Immature natural killer cell (primary cell): ENCODE results near the gene FSCN2. TPM values are rescaled to one million over a fixed set of nuclear protein-coding genes. Genes with fewer than 3 reads are reported as not detected.
"Not testable (repeated sequence)": the region's sequence is repeated elsewhere in the genome, so short reads cannot be mapped to it uniquely, and the experiment has no call there.

Experiments
- DNase-seq, 3 donors: peaks; one replicate each; pipeline ENCODE4 v3.0.0; 2022; ENCODE audit warnings: mixed read lengths in 1 of 3
- H3K27ac Mint-ChIP-seq, 6 donors: one replicate each; pipeline ENCODE4 v1.8.0; 2020; ENCODE audit warnings: mixed read lengths in 6 of 6, mild to moderate bottlenecking in 5 of 6, inconsistent platforms in 4 of 6, moderate library complexity in 3 of 6
- H3K27me3 Mint-ChIP-seq, 3 donors: one replicate each; pipeline ENCODE4 v1.8.0; 2020 to 2021; ENCODE audit warnings: low read depth in 3 of 3, mild to moderate bottlenecking in 3 of 3, mixed read lengths in 3 of 3, moderate library complexity in 3 of 3, inconsistent platforms in 1 of 3
- H3K36me3 Mint-ChIP-seq, 3 donors: one replicate each; pipeline ENCODE4 v1.8.0; 2020; ENCODE audit warnings: mixed read lengths in 3 of 3, inconsistent platforms in 2 of 3, mild to moderate bottlenecking in 2 of 3
- H3K4me1 Mint-ChIP-seq, 2 donors: one replicate each; pipeline ENCODE4 v1.8.0; 2020; ENCODE audit warnings: inconsistent platforms in 2 of 2, mild to moderate bottlenecking in 2 of 2, mixed read lengths in 2 of 2, moderate library complexity in 1 of 2
- H3K4me3 Mint-ChIP-seq, 5 donors: one replicate each; pipeline ENCODE4 v1.8.0; 2020; ENCODE audit warnings: mild to moderate bottlenecking in 5 of 5, mixed read lengths in 5 of 5, inconsistent platforms in 3 of 5, moderate library complexity in 3 of 5
- H3K9me3 Mint-ChIP-seq, 6 donors: one replicate each; pipeline ENCODE4 v1.8.0; 2020; ENCODE audit warnings: mild to moderate bottlenecking in 6 of 6, mixed read lengths in 6 of 6, inconsistent platforms in 4 of 6, moderate library complexity in 3 of 6
- polyA plus RNA-seq, 3 donors: library from polyadenylated mRNA; unstranded; fragments of 300-500 nt; fragmentation: Illumina TruSeq; gene quantifications; one replicate each; pipeline ENCODE4 v1.2.3, GENCODE V29; 2021

The FSCN2 gene
- polyA plus RNA-seq, 3 donors from 2014 or later: 0.23 TPM; not detected in 2

GRCh38 chr17:81531998-81532404 lies 3.8 kb downstream of the FSCN2 start:
- DNase-seq, H3K4me3 Mint-ChIP-seq, H3K36me3 Mint-ChIP-seq, H3K27ac Mint-ChIP-seq, H3K27me3 Mint-ChIP-seq, H3K9me3 Mint-ChIP-seq: not testable (repeated sequence)
- peaks cover 9 to 10% of the 10 kb centered on the region in 2 donors for H3K4me1 Mint-ChIP-seq

DNA sequence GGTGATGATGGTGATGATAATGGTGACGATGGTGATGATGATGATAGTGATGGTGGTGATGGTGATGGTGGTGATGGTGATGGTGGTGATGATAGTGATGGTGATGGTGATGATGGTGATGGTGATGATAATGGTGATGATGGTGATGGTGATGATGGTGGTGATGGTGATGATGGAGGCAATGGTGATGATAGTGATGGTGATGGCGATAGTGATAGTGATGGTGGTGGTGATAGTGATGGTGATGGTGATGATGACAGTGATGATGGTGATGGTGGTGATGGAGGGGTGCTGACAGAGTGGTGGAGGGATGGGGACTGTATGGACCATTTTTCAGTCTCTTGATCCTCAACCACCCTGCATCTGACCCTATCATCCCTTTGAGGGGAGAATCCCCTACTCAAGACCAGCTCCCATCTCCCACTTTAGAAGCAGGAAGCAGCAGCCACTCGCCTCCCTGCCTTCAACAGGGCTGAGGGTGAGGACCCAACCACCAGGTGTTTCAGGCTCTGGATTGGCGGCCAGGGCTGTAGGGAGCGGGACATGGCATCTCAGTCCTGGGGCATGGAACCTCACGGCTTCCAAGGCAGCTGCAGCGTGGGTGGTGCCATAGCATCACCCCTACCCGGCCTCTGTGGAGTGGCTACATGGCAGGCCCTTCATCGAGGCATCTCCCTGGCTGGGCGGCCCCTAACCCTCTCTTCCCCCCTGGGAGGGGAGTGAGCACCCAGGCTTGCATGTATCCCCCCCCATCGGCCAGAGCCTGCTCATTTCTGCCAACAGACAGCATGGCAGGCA lies 4.5 kb downstream of the FSCN2 start:
- Mint-ChIP-seq H3K4me1 (peaks cover 9 to 10% of the 10 kb centered on the region in 2 donors), H3K4me3 (no peak overlapping the region), H3K36me3 (no peaks in the 10 kb centered on the region), H3K27ac (no peak overlapping the region), H3K27me3 (peaks cover 3 to 9% (median 4%) of the 10 kb centered on the region in 3 donors), H3K9me3 (peaks cover 0 to 2% (median 0%) of the 10 kb centered on the region in 6 donors)
- no peak for DNase-seq

GRCh38 chr17:81533339-81534141 lies 5.4 kb downstream of the FSCN2 start:
- peak overlapping the region in 3 of 5 donors; percentile 4 to 34 (median 10) for H3K4me3 Mint-ChIP-seq

GRCh38 chr17:81534157-81535006 lies 6.2 kb downstream of the FSCN2 start:
- peak overlapping the region in 1 of 5 donors; percentile 9 for H3K4me3 Mint-ChIP-seq
- H3K9me3 Mint-ChIP-seq: peaks cover 0 to 2% (median 0%) of the 10 kb centered on the region in 6 donors
- H3K4me1 Mint-ChIP-seq: peaks cover 9 to 10% of the 10 kb centered on the region in 2 donors
- peak overlapping the region in 1 of 6 donors; percentile 86 for H3K27ac Mint-ChIP-seq
- peaks cover 0 to 4% (median 0%) of the 10 kb centered on the region in 3 donors for H3K36me3 Mint-ChIP-seq
- no peak for DNase-seq
- peaks cover 4 to 9% (median 8%) of the 10 kb centered on the region in 3 donors for H3K27me3 Mint-ChIP-seq

More at GRCh38 chr17:81533339-81534141, 5.4 kb downstream of the FSCN2 start:
- Mint-ChIP-seq H3K36me3 (peaks cover 0 to 4% (median 0%) of the 10 kb centered on the region in 3 donors), H3K27ac (peak overlapping the region in 5 of 6 donors; percentile 52 to 86 (median 68)), H3K4me1 (peaks cover 9 to 10% of the 10 kb centered on the region in 2 donors), H3K9me3 (peaks cover 0 to 2% (median 0%) of the 10 kb centered on the region in 6 donors), H3K27me3 (peaks cover 4 to 9% (median 8%) of the 10 kb centered on the region in 3 donors)
- DNase-seq: peak; percentile 39 to 55 (median 46)

- peaks cover 0 to 2% (median 0%) of the 10 kb centered on the region in 6 donors for H3K9me3 Mint-ChIP-seq
- no peak for DNase-seq
These were observed 6.8 kb downstream of the FSCN2 start for GRCh38 chr17:81535007-81535328.

DNA sequence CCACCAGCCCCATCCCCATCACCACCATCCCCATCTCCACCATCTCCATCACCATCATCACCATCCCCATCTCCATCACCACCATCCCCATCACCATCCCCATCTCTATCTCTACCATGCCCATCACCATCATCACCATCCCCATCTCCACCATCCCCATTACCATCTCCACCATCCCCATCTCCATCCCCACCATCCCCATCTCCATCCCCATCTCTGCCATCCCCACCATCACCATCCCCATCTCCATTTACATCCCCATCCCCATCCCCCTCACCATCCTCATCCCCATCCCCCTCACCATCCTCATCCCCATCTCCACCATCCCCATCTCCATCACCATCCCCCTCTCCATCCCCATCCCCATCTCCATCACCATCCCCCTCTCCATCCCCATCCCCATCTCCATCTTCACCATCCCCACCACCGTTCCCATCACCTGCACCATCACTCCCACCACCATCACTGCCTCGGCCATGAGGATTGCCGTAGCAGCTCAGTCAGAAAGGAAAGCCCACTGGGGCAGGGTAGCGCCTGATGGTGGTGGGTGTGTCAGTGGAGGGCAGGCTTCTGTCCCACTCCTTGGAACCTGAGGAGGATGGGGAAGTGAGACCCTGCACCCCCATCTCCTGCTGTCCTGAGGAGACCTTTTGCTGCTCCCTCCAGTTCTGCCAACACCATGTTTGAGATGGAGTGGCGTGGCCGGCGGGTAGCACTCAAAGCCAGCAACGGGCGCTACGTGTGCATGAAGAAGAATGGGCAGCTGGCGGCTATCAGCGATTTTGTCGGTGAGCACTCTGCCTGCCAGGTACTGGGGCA lies 7.5 kb downstream of the FSCN2 start:
- no peak overlapping the region for H3K4me3 Mint-ChIP-seq
- H3K27ac Mint-ChIP-seq: no peak overlapping the region
- H3K36me3 Mint-ChIP-seq: peaks cover 0 to 4% (median 0%) of the 10 kb centered on the region in 3 donors
- H3K4me1 Mint-ChIP-seq: peaks cover 9 to 10% of the 10 kb centered on the region in 2 donors
- peaks cover 4 to 9% (median 8%) of the 10 kb centered on the region in 3 donors for H3K27me3 Mint-ChIP-seq
- H3K9me3 Mint-ChIP-seq: peaks cover 0 to 2% (median 0%) of the 10 kb centered on the region in 6 donors
- DNase-seq: no peak

More at GRCh38 chr17:81535007-81535328, 6.8 kb downstream of the FSCN2 start:
- Mint-ChIP-seq H3K27me3 (peaks cover 4 to 9% (median 8%) of the 10 kb centered on the region in 3 donors), H3K36me3 (peaks cover 0 to 4% (median 0%) of the 10 kb centered on the region in 3 donors), H3K4me3 (peak overlapping the region in 1 of 5 donors; percentile 9), H3K4me1 (peaks cover 9 to 10% of the 10 kb centered on the region in 2 donors), H3K27ac (no peak overlapping the region)

GRCh38 chr17:81536299-81537290 lies 8.4 kb downstream of the FSCN2 start:
- no peak overlapping the region for H3K4me3 Mint-ChIP-seq
- peaks cover 9 to 10% of the 10 kb centered on the region in 2 donors for H3K4me1 Mint-ChIP-seq
- DNase-seq: no peak
- H3K27ac Mint-ChIP-seq: no peak overlapping the region
- H3K27me3 Mint-ChIP-seq: peaks cover 4 to 9% (median 8%) of the 10 kb centered on the region in 3 donors
- peaks cover 0 to 4% (median 0%) of the 10 kb centered on the region in 3 donors for H3K36me3 Mint-ChIP-seq
- peaks cover 0 to 2% (median 0%) of the 10 kb centered on the region in 6 donors for H3K9me3 Mint-ChIP-seq

DNA sequence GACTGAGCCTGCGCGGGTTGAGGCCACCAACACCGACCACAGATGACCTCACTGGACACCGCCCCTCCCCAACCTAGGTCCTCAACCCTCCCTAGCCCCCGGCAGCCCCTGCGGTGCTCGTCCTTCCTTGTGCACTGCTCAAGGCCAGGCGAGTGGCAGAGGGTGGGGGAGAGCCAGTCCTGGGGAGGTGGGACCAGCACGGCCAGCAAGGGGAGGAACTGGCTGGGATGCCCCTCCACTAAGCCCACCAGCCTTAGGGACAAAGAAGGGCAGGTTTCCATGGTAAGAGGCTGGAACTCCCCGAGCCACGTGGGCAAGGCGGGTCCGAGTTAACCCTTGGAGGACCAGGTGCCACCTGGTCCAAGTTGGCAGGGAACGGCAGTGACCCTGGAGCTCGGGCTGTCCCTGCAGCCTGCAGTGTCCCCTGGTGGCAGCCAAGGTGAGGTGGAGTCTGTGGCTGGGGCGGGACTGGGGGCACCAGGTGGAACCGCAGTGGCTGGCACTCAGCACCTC lies 9.2 kb downstream of the FSCN2 start:
- Mint-ChIP-seq H3K4me1 (peaks cover 9 to 10% of the 10 kb centered on the region in 2 donors), H3K36me3 (peaks cover 0 to 4% (median 0%) of the 10 kb centered on the region in 3 donors), H3K27ac (no peak overlapping the region), H3K9me3 (peaks cover 0 to 2% (median 0%) of the 10 kb centered on the region in 6 donors), H3K27me3 (peaks cover 4 to 9% (median 8%) of the 10 kb centered on the region in 3 donors), H3K4me3 (no peak overlapping the region)
- DNase-seq: no peak

GRCh38 chr17:81537856-81538555 lies 9.8 kb downstream of the FSCN2 start:
- no peak overlapping the region for H3K4me3 Mint-ChIP-seq
- no peak for DNase-seq
- peaks cover 0 to 2% (median 0%) of the 10 kb centered on the region in 6 donors for H3K9me3 Mint-ChIP-seq
- H3K27me3 Mint-ChIP-seq: peaks cover 4 to 9% (median 8%) of the 10 kb centered on the region in 3 donors
- H3K27ac Mint-ChIP-seq: no peak overlapping the region
- peaks cover 9 to 10% of the 10 kb centered on the region in 2 donors for H3K4me1 Mint-ChIP-seq
- peaks cover 0 to 4% (median 4%) of the 10 kb centered on the region in 3 donors for H3K36me3 Mint-ChIP-seq

GRCh38 chr17:81538651-81539570 lies 10.7 kb downstream of the FSCN2 start:
- no peak overlapping the region for H3K27ac Mint-ChIP-seq
- H3K36me3 Mint-ChIP-seq: peaks cover 0 to 5% (median 4%) of the 10 kb centered on the region in 3 donors
- peaks cover 0 to 6% (median 5%) of the 10 kb centered on the region in 3 donors for H3K27me3 Mint-ChIP-seq
- no peaks in the 10 kb centered on the region for H3K9me3 Mint-ChIP-seq
- DNase-seq: no peak
- no peak overlapping the region for H3K4me3 Mint-ChIP-seq
- peaks cover under 1 to 1% of the 10 kb centered on the region in 2 donors for H3K4me1 Mint-ChIP-seq
